MG63 (cell line): Measurements from ENCODE around the gene SORCS2. TPM values are rescaled to one million over a fixed set of nuclear protein-coding genes. Genes with fewer than 3 reads are reported as not detected.

Experiments used
- DNase-seq: peaks from one replicate; pipeline ENCODE4 v3.0.0-alpha.2; 2020
- H3K27me3 ChIP-seq: fragments of 250-450 bp; sonication (Bioruptor Pico); 2 replicates; pipeline ENCODE4 v1.5.1; 2020; ENCODE audit warnings: mild to moderate bottlenecking, moderate library complexity
- H3K36me3 ChIP-seq: fragments of 250-450 bp; sonication (Bioruptor Pico); 2 replicates; pipeline ENCODE4 v1.5.1; 2020; ENCODE audit warnings: mild to moderate bottlenecking, moderate library complexity
- H3K4me3 ChIP-seq: fragments of 250-450 bp; sonication (Bioruptor Pico); 2 replicates; pipeline ENCODE4 v1.5.1; 2020; ENCODE audit warnings: mild to moderate bottlenecking, moderate library complexity
- H3K9me3 ChIP-seq: fragments of 250-450 bp; sonication (Bioruptor Pico); 2 replicates; pipeline ENCODE4 v1.5.1; 2020; ENCODE audit warnings: mild to moderate bottlenecking, moderate library complexity
- total RNA-seq: library from RNA; depleted of rRNA; stranded (reverse); fragments of >200 nt; shearing (Covaris generic); gene quantifications from 2 replicates; pipeline ENCODE4 v1.2.3, GENCODE V29; 2014; ENCODE audit warnings: low replicate concordance

Gene SORCS2
- total RNA-seq, 1 experiment from 2014 or later: 1.5 TPM

DNA sequence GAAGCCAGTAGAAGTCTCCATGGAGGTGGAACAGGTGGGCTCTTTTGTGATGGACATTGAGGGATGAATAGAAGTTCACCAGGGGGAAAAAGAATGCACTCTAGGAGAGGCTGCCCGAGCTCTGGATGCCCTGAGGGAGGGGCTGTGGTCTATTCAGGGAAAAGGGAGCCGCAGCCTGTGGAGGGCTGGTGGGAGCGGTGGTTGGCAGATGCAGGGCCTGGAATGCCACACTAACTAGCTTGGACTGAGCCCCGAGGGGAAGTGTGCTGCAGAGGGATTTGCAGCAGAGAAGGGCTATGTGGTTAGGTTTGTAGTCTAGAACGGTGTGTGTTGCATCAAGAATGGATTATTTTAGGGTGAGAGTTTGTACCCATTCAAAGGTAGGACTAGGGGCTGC lies 271.9 kb downstream of the SORCS2 start:
- no peak for DNase-seq
- Histone ChIP-seq H3K9me3 (no peaks in the 10 kb centered on the region), H3K36me3 (no peaks in the 10 kb centered on the region), H3K4me3 (no peak overlapping the region), H3K27me3 (no peaks in the 10 kb centered on the region)

DNA sequence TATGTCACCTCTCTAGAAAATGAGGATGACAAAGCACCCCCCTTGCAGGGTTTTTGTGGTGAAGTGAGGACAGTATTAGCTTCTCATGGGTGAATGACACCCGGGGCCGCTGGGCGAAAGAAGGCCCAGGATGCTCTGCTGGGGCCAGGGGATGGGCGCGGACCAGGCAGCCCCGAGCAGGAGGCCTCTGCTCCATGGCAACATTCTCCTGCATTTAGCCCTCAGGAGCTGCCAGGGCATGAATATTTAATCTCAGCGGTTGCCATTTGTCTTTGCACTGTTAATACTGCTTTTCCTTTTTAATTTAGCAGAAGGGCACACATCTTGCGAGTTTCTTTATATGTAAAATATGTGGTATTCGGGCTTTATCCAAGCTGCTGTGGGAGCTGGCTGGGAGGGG lies 272.7 kb downstream of the SORCS2 start:
- H3K36me3 ChIP-seq: no peaks in the 10 kb centered on the region
- DNase-seq: no peak
- no peaks in the 10 kb centered on the region for H3K27me3 ChIP-seq
- H3K9me3 ChIP-seq: no peaks in the 10 kb centered on the region
- no peak overlapping the region for H3K4me3 ChIP-seq

DNA sequence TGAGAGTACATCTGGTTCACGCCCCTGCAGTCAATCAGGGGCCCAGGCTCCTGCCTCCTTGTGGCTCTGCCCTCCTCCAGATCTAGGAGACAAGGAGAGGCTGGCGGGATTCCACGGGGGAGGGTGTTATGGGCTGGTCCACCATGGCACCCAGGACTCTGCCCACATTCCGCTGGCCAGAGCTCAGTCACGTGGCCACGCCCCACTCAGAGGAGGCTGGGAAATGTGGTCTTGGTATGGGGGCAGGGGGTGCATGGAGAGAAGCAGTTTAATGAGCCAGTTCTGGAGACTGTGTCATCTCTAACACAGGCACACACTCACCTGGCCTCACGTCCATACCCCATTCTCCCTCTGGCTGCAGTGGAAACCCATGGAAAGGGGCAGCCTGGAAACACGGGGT lies 273.9 kb downstream of the SORCS2 start:
- Histone ChIP-seq H3K27me3 (no peaks in the 10 kb centered on the region), H3K9me3 (no peaks in the 10 kb centered on the region), H3K36me3 (no peaks in the 10 kb centered on the region), H3K4me3 (no peak overlapping the region)
- DNase-seq: no peak

DNA sequence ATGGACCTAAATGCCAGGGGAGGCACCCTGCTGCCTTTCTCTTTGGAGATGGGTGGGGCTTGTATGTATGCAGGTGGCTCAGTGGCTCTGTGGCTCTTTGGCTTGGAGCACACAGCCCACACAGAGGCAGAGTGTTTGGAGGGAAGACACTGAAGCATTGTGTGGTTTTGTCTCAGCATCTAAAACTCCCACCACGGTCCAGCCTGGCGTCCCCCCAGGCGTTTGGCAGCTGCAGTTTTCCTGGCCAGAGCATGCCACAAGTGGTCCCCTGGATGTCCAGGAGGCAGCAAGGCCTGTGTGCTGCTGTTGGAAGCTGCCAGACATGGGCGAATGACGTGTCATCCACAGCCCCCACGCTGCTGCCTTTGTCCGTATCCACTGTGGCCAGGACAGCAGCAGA lies 274.6 kb downstream of the SORCS2 start:
- Histone ChIP-seq H3K4me3 (no peak overlapping the region), H3K36me3 (no peaks in the 10 kb centered on the region), H3K27me3 (no peaks in the 10 kb centered on the region), H3K9me3 (no peaks in the 10 kb centered on the region)
- DNase-seq: no peak

DNA sequence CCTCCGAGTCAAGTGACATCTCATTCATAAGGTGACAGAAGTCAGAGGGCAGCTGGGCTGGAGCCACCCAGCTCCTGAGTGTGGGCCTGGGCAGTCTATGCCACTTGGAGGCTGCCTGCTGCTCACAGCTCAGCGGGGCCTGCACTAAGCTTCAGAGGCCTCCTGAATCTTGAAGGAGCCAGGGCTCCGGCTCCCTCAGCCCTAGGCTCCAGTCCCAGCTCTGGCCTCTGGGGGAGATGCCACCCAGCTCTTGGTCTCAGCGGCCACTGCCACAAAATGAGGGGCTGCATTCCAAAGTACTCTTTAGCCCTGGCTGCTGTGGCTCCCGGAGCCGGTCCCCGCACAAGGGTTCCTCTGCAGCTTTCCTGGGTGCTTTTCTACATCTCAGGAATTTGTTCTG lies 275.1 kb downstream of the SORCS2 start:
- Histone ChIP-seq H3K9me3 (no peaks in the 10 kb centered on the region), H3K4me3 (no peak overlapping the region), H3K27me3 (no peaks in the 10 kb centered on the region), H3K36me3 (no peaks in the 10 kb centered on the region)
- no peak for DNase-seq

DNA sequence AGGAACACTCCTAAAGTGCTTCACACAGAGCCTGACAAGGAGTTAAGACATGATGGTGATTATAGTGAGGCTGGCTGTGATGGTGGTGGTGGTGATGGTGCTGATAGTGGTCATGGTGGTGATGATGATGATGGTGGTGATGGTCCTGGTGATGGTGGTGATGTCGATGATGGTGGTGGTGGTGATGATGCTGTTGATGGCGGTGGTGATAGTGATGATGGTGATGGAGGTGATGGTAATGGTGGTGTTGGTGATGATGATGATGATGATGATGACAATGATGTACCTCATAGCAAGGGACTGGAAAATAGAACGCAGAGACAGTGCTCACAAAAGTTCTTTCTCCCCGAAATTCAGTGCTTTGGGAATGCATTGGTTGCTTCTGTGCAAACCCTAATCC lies 276.7 kb downstream of the SORCS2 start:
- no peak for DNase-seq
- H3K36me3 ChIP-seq: no peaks in the 10 kb centered on the region
- no peaks in the 10 kb centered on the region for H3K9me3 ChIP-seq
- H3K4me3 ChIP-seq: no peak overlapping the region
- H3K27me3 ChIP-seq: no peaks in the 10 kb centered on the region

DNA sequence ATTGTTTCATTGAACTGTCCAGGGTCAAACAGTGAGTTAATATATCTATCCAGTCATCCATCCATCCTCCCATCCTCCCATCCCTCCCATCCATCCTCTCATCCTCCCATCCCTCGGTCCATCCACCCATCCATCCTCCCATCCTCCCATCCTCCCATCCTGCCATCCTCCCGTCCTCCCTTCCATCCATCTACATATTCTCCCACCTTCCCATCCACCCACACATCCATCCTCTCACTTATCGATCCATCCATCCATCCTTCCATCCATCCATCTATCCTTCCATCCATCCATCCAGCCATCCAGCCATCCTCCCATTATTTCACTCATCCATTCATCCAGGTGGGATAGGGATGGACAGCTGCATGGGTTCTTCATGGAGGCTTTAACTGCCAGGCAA lies 277.8 kb downstream of the SORCS2 start:
- H3K4me3 ChIP-seq: no peak overlapping the region
- H3K27me3 ChIP-seq: no peaks in the 10 kb centered on the region
- DNase-seq: no peak
- no peaks in the 10 kb centered on the region for H3K36me3 ChIP-seq
- no peaks in the 10 kb centered on the region for H3K9me3 ChIP-seq

DNA sequence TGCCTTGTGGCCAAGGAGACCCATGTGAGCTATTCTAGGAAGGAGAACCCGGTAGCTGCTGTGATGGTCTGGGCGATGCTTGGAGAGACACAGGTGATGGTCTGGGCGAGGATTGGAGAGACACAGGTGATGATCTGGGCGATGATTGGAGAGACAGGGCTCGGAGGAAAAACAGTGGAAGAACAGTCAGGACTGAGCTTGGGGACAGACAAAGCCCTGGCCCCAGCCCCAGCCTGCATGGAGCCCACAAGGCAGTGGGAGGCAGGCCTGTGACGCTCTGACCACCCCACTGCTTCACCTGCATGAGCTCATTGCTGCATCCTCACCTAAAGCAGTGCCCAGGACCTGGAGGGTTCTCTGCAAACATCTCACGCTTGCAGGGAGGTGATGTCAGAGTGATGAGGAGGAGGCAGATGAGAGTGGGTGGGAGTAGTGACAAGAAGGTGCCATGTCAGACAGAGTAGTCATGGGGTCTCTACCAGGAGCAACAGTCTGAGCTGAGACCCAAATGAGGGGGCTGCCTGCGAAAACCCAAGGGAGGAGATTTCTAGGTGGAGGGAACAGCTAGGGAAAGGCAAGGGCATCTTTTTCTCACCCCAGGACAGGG lies 278.3 kb downstream of the SORCS2 start:
- Histone ChIP-seq H3K36me3 (no peaks in the 10 kb centered on the region), H3K4me3 (no peak overlapping the region), H3K9me3 (no peaks in the 10 kb centered on the region), H3K27me3 (no peaks in the 10 kb centered on the region)
- DNase-seq: no peak

DNA sequence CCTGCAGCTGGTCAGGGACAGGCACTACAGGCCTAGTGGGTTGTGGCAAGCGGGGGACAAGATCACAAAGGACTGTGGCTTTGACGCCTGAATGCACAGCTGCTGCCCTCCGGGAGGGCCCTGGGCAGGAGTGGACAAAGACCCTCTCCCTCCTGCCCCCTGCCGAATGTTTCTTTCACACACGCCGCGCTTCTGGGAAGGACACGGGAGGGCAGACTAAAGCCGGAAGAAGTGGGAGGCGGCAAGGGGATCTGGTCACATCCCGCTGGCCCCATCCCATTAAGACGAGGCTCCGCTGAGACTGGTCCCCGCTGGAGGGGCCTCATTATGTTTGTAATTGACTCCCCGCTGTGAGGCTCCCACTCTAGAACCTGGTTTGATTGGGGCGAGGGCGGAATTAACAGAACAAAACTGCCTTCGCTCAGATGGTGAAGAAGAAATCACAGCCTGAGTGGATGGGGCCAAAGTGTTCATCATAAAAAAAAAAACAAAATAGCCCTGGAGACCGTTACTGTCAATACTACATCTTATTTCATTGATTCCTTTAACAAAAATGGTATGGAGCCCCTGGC lies 280.2 kb downstream of the SORCS2 start:
- Histone ChIP-seq H3K4me3 (no peak overlapping the region), H3K36me3 (no peaks in the 10 kb centered on the region)
- DNase-seq: no peak

DNA sequence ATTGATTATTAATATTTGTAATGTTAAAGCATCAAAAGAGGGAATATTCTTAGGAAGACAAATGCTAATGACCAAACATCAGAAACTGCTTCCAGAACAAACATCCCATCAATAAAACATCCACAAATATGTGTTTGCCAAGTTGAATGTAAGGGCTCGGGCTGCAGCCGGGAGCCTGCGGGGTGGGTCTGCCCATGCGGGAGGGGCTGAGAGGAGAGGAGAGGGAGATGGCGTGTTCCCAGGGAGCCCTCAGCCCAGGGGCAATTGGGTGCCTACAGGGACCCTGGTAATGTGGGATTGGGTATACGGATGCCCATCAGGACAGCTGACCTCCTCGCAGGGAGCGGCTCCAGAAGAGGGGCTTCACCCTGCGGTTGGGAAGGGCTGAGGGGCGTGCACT lies 280.7 kb downstream of the SORCS2 start:
- H3K4me3 ChIP-seq: no peak overlapping the region
- H3K27me3 ChIP-seq: no peaks in the 10 kb centered on the region
- no peaks in the 10 kb centered on the region for H3K9me3 ChIP-seq
- no peak for DNase-seq
- no peaks in the 10 kb centered on the region for H3K36me3 ChIP-seq

More for the DNA sequence above, 280.2 kb downstream of the SORCS2 start:
- no peaks in the 10 kb centered on the region for H3K9me3 ChIP-seq
- no peaks in the 10 kb centered on the region for H3K27me3 ChIP-seq

DNA sequence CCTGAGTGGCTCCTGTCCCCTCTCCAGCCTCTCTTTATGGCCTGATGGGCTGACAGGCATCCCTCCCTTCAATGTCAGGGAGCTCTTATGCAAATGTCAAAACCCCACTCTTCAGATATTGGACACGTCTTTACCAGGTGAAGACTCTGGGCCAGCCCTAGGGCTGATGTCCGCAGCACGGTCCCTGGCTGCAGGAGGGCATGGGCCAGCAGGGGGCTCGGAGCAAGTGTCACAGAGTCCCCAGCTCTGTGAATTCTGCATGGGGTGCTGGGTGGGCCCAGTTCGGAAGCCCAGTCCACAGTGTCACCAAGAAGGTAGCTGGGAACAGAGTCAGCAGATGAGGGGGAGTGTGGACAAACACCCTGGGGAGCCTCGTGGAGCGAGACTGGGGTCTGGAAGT lies 282.0 kb downstream of the SORCS2 start:
- Histone ChIP-seq H3K4me3 (no peak overlapping the region), H3K9me3 (no peaks in the 10 kb centered on the region), H3K36me3 (no peaks in the 10 kb centered on the region), H3K27me3 (no peaks in the 10 kb centered on the region)
- DNase-seq: no peak

DNA sequence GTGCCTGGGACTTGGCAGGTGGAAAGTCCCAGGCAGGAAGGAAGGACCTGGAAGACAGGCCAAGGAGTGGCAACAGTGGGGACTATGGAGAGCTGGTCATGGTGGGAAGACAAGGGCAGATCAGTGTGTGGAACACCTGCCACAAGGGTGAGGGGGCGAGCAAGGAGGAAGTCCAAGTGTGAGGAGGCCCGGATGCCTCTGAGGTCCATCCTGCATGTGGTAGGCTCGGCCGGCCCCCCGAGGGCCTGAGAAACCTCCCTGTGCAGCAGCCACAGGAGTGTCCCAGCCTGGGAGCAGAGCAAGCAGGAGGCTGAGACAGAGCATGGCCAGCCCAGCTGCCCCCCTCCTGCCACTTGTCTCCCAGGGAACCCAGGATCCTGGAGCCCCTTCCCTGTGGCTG lies 282.9 kb downstream of the SORCS2 start:
- DNase-seq: no peak

DNA sequence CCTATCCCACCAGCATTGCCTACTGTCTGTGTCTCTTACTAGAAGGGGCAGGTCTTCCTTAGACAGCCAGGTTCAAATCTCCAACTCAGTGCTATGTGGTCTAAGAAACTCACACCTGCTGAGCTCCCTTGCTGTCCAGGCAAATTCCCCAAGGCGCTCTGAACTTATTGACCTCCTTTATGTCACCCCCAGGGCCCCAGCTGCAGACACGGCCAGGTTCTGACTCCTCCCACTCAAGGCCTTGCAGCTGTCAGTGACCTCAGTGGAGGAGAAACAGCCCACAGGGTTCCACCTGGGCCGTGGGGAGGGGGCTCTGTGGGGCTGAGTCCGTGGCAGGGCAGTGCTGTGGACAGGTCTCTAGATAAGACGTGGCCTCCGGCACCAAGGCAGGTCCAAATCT lies 284.5 kb downstream of the SORCS2 start:
- no peak for DNase-seq
- Histone ChIP-seq H3K9me3 (no peaks in the 10 kb centered on the region), H3K27me3 (no peaks in the 10 kb centered on the region), H3K4me3 (no peak overlapping the region), H3K36me3 (no peaks in the 10 kb centered on the region)

More for the DNA sequence above, 282.9 kb downstream of the SORCS2 start:
- no peaks in the 10 kb centered on the region for H3K36me3 ChIP-seq
- H3K9me3 ChIP-seq: no peaks in the 10 kb centered on the region
- H3K4me3 ChIP-seq: no peak overlapping the region
- H3K27me3 ChIP-seq: no peaks in the 10 kb centered on the region

DNA sequence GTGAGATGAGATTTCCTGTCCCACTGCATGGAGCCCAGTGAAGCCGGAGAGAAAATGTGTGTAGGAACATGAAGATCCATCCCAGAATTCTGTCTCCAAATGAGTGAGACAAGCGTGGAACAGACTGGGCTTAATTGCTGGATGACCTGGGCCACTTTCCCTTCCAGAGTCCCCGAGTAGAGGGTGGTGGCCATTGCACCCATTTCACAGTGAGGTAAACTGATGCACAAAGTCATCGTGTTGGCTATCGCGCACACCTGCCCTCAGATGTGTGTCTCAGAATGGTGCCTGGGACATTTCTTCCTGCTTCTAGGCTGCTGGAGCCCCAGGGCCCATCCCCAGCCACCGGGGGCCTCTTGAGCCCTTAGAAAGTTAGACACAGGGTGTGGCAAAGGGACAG lies 285.4 kb downstream of the SORCS2 start:
- DNase-seq: no peak
- Histone ChIP-seq H3K4me3 (no peak overlapping the region), H3K27me3 (no peaks in the 10 kb centered on the region), H3K9me3 (no peaks in the 10 kb centered on the region), H3K36me3 (no peaks in the 10 kb centered on the region)

DNA sequence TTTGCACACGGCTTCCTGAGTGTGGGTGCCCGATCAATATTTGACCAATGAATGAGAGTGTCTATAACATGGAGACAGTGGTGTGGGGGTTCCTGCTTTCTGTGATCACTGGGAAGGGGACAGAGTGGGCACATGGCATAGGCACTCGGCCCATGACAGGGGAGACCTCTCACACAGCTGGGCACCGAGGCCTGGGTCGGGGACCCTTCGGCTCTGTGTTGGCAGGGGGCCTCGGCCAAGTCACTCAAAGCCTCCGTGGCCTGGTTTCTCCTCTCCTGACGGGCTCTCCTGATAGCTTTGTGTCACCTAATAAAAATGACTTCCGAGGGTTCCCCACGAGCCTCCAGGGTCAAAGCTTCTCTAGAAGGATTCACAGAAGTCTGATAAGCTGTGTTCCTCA lies 286.3 kb downstream of the SORCS2 start:
- Histone ChIP-seq H3K27me3 (no peaks in the 10 kb centered on the region), H3K36me3 (no peaks in the 10 kb centered on the region), H3K4me3 (no peak overlapping the region), H3K9me3 (no peaks in the 10 kb centered on the region)
- DNase-seq: no peak

DNA sequence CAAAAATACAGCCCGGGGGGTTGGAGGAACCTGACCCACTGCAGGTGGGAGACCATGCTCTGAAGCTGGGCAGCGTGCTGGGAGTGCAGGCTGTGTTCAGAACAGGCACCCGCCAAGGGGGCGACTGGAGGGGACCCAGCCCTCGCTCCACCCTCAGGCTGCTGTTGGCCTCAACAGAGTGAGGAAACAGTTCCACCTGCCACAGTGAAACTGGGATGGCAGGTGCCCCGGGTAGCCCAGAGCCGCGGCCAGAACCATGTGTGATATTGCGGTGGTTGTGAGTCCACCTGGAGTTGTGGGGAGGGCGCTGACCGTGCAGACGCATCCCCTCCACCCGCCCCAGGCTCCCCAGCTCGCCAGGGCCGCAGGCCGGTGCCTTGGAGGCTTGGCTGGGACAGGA lies 288.1 kb downstream of the SORCS2 start:
- DNase-seq: no peak
- Histone ChIP-seq H3K4me3 (no peak overlapping the region), H3K27me3 (no peaks in the 10 kb centered on the region), H3K9me3 (no peaks in the 10 kb centered on the region), H3K36me3 (no peaks in the 10 kb centered on the region)

DNA sequence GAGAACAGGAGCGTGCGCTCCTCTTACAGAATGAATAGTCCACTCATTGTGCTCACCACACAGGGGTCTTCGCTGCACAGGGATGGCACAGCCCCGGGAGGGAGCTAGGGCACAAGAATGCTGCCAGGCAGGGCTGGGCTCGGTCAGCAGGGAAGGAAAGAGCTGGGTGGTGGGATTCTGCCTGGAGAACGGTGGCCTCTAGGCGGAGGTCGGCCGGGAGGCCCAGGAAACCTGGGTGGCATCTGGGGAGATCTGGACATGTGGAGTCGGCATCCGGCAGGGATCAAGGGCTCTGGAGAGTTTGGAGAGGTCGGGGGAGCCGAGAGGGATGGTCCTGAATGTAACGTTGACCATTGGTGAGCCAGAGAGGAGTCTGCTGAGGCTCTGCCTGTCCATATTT lies 288.9 kb downstream of the SORCS2 start:
- H3K36me3 ChIP-seq: no peaks in the 10 kb centered on the region
- no peaks in the 10 kb centered on the region for H3K9me3 ChIP-seq
- H3K27me3 ChIP-seq: no peaks in the 10 kb centered on the region
- no peak overlapping the region for H3K4me3 ChIP-seq
- no peak for DNase-seq

DNA sequence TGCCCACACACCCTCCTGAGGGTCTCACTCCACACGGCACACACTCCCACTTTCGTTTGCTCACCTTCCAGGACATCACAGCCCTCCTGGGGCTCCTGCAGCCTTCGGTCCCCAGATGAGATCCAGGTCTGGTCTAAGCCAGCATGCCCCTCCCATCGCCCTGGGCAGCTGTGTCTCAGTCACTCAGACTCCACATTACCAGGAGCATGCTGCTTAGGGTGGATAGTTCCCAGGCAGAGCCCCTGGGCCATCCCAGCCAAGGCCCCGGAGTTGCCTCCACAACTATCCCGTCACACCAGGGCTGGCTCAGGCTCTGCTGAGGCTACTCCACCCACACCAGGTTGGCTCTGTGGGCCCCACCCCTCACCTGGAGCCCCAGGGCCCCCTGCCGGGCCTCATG lies 292.8 kb downstream of the SORCS2 start:
- Histone ChIP-seq H3K36me3 (no peaks in the 10 kb centered on the region), H3K27me3 (no peaks in the 10 kb centered on the region), H3K4me3 (no peak overlapping the region), H3K9me3 (no peaks in the 10 kb centered on the region)
- no peak for DNase-seq

DNA sequence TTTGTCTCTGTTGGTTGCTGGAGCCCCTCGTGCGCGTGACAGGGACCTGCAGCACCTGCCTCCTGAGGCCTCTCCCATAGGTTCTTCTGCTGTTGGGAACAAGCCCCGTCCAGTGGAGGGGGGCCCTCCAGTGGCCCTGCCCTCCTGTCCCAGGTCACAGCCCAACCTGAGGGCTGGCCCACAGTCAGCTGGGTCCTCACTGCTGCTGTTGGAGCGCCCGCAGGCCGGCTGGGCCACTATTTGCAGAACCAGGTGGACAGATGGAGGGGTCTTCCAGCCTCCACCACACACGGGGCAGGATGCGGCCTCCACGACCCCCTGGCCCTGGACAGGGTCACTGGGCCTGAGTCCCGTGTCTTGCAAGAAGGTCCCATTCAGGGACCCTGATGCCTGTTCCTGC lies 293.8 kb downstream of the SORCS2 start:
- no peaks in the 10 kb centered on the region for H3K27me3 ChIP-seq
- no peak overlapping the region for H3K4me3 ChIP-seq
- no peak for DNase-seq
- H3K9me3 ChIP-seq: no peaks in the 10 kb centered on the region
- no peaks in the 10 kb centered on the region for H3K36me3 ChIP-seq
